Measurements from ENCODE around the gene ARHGEF33.

ARHGEF33 gene

DNA sequence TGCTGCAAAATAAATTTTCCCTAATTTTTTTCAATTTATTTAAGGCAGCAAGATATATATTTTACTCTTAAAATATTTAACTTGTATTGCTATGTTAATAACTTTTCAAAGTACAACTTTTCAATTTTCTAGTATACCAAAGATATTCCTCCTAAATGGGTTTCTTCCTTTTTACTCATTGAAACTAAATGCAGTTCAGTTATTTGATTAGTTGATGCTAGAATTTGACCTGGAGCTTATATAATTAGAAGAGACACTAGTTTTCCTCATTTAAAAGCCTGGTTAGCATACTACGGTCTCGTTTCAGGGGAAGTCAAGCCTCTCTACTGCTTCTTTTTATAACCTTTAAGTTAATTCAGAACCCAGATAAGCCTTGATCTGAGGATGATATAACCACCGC is at the start of gene ARHGEF33:
Gene ARHGEF33 (plus strand): TSS at position 301 of the 400 bp plus-strand sequence. CDS start 29,573 bp downstream, outside the sequence.
- DNase-seq (ENCODE audit: low read depth): no peak

DNA sequence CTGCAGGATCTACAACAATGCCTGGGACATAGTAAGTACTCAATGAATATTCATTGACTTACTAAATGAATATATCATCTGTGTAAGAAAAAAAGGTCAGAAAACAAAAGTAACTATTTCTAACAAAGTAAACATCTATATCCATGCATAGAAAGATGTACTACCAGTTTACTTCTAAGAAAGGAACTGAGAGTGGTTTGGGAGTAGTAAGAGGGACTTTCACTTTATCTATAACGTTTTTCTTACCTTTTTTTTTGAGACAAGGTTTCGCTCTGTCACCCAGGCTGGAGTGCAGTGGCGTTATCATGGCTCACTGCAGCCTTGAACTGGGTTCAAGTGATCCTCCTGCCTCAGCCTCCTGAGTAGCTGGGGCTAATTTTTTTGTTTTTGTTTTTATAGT is 39.6 kb upstream of the ARHGEF33 start:
- no peak for DNase-seq (ENCODE audit: low read depth)

DNA sequence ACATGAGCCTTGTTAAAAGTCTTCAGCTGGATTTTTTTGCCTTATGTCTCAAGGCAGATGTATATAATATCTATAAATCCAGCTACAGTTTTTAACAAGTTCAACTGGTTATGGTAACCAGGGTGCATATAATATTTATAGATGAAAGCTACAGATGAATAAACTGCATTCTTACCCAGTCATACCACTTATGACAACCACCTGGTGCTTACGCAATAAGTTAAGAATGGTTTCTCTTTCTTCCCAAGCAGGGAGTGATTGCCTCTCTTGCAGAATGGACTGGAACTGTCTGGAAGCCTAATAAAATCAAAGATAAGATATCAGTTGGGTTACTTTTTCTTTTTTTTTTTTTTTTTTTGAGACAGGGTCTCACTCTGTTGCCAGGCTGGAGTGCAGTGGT is 33.5 kb upstream of the ARHGEF33 start:
- no peak for DNase-seq (ENCODE audit: low read depth)

DNA sequence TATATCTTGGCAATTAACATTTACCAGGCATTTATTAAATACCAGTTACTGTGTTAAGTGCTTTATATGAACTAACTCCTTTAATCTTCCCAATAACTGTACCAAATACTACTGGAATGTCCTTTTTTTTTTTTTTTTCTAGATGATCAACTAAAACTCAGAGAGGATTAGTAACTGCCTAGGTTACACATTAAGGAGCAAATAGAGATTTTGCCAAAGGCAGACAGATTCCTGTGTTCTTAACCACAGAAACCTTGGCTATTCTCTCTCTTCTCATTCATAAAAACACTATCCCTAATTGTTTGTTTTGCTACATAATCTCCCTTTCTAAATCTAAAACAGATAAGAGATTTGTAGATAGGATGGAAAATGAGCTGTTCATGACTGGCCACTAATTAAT is 27.2 kb upstream of the ARHGEF33 start:
- no peak for DNase-seq (ENCODE audit: low read depth)

DNA sequence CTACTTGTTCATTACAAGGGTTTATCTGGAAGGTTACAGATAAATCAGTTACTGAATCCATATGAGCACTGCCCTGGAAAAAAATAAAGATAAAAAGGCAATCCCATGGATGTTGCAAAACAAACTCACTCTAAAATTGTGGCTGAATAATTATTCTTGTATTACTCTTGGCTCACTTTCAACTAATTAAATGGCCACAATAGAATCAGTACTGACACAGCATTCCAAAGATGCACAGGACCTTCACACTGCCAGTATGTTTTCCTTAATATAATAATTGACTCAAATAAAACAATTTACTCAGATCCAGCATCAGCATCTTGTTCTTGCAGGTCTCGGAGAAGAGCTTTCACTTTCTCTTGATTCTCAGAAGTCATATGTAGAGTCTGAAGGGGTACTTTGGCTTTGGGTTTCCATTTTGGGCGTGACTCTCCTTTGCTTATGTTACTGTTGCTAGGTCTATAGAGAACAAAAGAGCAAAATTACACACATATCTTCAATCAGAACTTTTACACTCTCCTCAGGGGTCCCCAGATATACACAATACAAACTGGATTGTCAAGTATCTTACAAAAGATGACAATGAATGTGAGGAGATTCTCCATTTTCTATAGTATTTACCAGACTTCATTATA is 26.5 kb upstream of the ARHGEF33 start:
- no peak for DNase-seq (ENCODE audit: low read depth)

DNA sequence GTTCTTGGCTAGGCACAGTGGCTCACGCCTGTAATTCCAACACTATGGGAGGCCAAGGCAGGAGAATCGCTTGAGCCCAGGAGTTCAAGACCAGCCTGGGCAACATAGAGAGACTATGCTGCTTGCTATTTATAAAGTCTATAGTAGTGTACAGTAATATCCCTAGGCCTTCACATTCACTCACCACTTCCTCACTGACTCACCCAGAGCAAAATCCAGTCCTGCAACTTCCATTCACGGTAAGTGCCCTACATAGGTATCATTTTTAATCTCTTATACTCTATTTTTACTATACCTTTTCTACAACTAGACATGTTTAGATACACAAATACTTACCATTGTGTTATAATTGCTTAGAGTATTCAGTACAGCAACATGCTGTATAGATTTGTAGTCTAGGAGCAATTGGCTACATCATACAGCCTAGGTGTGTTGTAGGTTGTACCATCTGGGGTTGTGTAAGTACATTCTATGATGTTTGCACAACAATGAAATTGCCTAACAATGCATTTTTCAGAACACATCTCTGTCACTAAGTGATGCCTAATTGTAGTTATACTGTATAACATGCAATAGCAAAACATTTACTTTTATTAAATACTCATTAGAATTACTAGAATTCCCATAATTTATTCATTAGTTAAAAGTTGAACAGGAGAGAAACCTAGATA is 22.8 kb upstream of the ARHGEF33 start:
- DNase-seq (ENCODE audit: low read depth): no peak

DNA sequence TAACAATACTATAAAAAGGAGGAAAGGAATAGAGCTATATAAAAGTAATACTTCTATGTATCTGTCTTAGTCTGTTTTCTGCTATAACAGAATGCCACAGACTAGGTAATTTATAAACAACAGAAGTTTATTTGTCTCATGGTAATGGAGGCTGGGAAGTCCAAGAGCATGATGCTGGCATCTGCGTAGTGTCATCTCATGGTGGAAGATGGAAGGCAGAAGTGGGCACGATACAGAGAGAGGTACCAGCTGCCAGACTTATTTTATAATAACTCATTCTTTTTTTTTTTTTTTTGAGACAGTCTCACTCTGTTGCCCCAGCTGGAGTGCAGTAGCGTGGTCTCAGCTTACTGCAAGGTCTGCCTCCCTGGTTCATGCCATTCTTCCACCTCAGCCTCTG is 18.2 kb upstream of the ARHGEF33 start:
- DNase-seq (ENCODE audit: low read depth): no peak

DNA sequence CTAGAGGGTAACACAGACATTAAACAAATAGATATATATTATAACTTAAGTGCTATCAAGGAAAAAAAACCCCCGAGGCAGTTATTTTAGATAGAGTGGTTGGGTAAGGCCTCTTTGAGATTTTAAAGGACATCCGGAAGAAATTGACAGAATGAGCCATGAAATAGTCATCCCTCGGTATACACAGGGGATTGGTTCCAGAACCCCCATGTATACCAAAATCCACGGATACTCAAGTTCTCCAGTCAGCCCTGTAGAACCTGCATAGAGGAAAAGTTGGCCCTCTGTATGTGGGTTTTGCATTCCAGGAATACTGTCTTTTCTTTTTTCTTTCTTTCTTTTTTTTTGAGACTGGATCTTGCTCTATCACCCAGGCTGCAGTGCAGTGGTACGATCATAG is 15.9 kb upstream of the ARHGEF33 start:
- no peak for DNase-seq (ENCODE audit: low read depth)

DNA sequence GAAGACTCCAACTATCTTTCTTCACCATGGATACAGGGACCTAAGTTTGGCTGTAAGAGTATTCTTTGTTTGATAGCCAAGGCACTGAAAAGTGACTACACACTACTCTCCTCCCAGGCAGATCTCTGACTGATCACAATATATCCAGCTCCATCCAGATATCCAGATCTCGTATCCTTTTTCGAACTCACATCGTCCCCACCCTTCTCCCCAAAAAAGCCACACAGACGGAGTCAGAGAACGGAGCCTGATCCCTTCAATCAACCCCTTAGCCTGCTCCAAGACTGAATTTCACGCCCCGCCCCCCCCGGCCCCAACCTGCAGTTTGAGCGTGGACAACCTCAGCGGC is 14.5 kb upstream of the ARHGEF33 start:
- DNase-seq (ENCODE audit: low read depth): no peak

DNA sequence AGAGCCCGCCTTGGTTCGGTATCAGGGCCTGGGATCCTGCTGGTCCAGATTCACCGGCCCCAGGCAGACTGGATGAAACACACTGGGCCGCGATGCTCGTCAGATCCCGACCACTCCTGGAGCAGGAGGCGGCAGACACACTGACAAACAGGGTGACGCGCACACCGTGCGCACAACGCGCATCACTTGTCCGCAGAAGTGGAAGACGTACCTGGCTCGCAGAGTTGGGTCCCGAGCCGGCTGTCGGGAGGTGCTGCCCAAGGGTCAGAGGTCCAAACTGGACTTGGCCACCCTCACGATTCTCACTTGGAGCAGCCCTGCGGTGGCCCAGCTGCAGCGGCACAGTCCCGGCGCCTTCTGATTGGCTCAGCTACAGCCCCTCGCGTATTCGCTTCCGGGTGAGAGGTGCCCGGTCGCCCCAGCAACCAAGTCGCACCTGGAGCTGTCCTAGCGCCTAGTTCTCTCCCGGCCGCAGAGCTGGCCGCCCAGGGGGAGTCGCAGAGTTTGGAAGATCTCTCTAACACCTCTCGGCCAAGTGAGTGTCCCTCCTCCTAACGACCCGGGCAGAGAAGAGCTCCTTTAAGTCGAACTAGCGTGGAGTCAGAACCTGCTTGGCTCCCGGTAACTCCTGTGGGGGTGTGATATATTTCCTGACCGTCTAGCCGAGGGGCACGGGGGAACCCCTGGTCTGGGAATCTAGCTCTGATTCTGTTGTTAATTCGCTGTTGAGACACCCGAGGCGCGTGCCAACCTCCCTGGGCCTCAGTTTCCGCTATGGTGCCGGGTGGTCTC is 13.9 kb upstream of the ARHGEF33 start, which contains the start of the genes DHX57 and MORN2:
Gene DHX57 (minus strand): TSS at position 359 of the 792 bp plus-strand sequence. CDS start 7,529 bp downstream, outside the sequence.
Gene MORN2 (plus strand): TSS at position 401 of the 792 bp plus-strand sequence.
- peak; percentile 72 for DNase-seq (ENCODE audit: low read depth)

DNA sequence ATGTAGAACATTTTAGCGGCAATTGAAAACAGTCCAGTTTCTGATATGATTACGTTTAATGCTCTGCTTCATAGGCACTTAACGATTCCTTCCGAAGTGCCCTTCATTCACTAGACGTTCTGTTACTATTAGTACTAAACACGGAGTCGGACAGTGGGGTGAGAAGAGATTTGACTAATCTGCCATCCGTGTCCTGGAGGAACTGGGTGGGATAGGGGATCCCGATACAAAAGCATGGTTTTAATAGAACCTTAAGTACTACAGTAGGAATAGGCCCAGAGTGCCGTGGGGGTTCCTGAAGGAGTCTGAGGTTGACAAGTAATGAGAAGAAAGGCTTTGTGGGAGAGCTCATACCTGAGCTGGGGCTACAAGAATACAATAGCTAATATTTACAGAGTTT is 13.3 kb upstream of the ARHGEF33 start:
- DNase-seq (ENCODE audit: low read depth): no peak

DNA sequence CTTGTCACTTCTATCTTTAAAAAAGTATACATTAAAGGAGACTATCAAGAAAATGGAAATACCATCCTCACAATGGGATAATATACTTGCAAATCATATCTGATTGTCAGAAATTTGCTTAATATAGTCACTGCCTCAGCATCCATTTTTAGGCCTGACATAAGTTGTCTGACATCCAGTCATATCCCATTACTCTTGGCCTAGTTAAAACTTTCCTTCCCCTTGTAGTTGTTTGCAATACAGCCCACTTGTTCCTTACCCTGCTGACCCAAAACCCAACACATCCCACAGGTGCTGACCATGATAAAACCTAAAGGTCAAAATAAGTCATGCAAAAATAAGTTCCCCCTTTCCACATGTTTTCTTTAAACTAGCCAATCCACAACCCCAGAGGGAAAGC is 3.6 kb upstream of the ARHGEF33 start:
- DNase-seq (ENCODE audit: low read depth): no peak

DNA sequence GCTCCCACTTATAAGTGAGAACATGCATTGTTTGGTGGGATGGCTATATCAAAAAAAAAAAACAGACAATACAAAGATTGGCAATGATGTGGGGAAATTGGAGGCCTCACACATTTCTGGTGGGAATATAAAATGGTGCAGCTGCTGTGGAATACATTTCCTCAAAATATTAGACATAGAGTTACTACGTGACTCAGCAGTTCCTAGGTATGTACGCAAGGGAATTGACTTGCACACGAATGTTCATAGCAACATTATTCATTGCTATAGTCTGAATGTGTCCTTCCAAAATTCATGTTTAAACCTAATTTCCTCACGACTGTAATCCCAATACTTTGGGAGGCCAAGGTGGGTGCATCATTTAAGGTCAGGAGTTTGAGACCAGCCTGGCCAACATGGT is 2.3 kb upstream of the ARHGEF33 start:
- no peak for DNase-seq (ENCODE audit: low read depth)

DNA sequence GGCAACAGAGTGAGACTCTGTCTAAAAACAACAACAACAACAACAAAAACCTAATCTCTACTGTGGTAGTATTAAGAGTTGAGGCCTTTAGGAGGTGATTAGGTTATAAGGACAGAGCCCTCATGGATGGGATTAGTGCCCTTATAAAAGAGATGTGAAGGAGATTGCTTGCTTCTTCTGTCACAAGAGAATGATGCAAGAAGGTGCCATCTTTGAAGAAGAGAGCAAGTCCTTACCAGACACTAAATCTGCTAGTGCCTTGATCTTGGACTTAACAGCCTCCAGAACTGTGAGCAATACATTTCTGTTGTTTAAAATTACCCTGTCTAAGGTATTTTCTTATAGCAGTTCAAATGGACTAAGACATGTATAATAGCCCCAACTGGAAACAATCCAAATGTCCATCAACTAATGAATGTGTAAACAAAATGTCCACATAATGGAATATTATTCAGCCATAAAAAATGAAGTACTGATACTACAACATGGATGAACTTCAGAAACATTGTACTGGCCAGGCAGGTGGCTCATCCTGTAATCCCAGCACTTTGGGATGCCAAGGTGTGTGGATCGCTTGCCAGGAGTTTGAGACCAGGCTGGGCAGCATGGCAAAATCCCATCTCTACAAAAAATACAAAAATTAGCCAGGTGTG is 1.6 kb upstream of the ARHGEF33 start:
- DNase-seq (ENCODE audit: low read depth): no peak

DNA sequence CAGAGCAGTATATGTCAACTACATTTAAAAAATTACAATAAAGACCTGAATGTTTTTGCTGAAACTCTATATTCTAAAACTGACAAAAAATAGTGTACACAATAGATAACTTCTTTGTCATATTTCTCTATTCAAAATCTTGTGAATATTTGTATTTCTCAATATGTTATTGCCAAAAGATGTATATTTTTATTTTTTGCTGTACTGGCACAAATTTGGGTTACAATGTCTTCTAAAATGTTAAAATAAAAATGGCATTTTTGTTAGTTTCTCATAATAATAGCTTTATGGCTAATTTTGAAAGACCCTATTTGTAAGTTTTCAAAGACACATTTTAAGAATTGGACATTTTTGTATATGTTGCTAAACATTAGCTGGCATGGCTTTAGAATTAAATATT is 630 bp upstream of the ARHGEF33 start:
- DNase-seq (ENCODE audit: low read depth): no peak

DNA sequence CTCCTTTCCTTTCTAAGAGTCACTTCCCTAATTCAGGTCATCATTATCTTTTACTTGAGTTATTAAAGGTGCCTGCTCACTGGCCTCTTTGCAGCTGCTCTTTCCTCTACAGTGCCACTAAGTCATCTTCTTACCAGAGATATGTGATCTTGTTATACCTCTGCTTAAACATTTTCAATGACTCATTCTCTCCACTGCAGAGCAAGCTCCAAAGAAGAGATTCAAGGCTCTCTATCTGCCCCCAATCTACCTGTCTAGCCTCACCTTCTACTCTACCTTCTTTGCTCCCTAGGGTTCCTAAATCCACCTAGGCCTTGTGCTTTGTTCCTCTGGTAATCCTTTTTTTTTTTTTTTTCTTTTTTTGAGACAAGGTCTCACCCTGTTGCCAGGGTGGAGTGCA is 3.1 kb downstream of the ARHGEF33 start:
- no peak for DNase-seq (ENCODE audit: low read depth)

DNA sequence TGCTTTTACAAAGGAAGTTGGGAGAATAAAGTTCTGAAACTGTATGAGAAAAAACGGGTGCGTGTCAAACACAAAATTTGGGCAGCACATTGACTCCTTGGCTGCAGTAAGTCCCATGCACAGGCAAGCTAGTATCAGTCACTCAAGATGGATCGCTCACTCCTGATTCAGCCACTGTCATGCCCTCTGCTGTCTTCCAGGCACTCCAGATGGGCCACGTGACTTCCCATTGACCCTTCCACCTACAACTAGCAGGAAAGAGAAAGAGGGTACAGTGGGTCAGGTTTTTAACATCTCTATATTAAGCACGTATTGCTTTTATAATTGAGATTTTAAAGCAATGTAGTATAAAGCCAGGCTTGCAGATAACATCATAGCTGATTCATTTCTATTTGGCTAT is 8.6 kb downstream of the ARHGEF33 start:
- DNase-seq (ENCODE audit: low read depth): no peak

DNA sequence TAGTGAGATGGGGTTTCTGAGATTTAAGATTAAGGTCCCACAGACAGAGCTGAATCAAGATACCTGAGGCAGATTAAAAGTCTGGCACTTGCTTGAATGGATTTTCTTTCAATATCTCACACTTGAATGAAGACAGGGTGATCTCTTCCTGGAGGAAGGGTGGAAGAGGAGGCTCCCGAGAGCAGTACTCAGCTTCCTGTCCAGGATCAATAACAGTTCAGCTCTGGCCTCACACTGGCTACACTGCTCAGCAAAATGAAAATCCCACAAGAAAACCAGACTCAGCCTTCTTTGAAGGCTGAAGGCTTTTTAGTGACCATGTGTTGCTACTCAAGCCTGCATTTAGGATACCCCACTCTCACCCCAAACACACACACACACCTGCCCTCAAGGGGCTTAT is 11.1 kb downstream of the ARHGEF33 start:
- no peak for DNase-seq (ENCODE audit: low read depth)

DNA sequence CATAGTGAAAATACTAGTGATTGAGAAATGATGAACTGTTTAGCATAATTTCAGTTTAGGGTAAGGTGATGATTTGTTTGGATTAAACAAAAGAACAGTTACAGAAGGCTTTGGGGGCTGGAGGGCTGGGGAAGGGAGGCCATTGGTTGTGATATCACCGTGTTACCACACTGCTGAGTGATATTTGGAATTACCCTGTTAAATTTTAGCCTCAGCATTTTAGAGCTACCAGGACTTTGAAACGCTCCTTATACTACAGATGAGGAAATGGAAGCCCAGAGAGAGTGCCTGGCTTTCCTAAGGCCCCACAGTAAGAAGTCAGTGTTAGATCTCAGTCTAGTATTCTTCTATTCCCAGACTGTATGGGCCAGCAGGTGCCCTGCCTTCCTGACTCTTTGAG is 15.6 kb downstream of the ARHGEF33 start:
- DNase-seq (ENCODE audit: low read depth): no peak

DNA sequence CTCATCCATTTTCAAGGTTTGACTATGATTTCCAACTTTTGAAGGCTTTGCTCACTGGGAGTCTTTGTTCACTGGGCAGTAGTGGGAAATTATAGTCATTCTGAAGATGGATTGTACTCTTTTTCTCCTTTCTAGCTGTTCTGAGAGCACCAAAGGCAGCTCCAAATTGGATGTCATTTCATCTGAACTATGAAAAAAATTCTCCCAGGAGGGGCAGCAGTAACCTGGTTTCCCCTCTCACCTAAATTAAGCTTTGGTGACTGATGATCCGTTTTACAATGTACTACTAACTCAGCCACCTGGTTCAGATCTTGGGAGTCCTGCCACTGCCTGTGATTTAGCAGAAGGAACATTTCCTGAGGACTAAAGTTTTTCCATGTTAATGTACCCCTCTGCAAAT is 17.6 kb downstream of the ARHGEF33 start:
- DNase-seq (ENCODE audit: low read depth): no peak

DNA sequence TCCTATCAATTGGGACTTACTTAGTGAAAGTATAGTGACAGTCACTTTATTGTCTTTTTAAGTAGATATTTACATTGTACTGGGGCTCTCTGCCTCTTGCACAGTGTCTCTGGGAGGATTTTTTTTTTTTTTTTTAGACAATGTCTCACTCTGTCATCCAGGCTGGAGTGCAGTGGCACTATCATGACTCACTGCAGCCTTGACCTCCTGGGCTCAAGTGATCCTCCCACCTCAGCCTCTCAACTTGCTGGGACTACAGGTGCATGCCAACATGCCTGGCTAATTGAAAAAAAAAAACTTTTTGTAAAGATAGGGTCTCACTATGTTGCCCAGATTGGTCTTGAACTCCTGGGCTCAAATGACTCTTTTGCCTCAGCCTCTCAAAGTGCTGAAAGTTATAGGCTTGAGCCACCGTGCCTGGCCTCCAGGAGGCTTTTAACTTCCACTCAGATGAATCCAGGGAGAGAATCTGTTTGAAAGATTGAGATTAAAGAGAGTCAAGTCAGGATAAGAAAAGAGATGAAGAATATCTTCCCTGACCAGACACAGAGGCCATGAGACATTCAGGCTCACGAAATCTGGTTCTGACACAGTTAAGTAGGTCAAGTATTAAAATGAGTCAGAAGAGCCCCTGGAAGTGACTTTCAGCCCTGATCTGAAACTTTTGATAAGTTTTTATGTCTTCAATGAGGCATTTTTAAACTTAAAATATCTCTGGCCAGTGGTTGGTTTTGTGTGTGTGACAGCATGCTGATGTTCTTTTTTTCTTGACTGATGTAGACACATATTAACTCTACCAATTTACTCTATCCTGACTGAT is 18.3 kb downstream of the ARHGEF33 start:
- no peak for DNase-seq (ENCODE audit: low read depth)

DNA sequence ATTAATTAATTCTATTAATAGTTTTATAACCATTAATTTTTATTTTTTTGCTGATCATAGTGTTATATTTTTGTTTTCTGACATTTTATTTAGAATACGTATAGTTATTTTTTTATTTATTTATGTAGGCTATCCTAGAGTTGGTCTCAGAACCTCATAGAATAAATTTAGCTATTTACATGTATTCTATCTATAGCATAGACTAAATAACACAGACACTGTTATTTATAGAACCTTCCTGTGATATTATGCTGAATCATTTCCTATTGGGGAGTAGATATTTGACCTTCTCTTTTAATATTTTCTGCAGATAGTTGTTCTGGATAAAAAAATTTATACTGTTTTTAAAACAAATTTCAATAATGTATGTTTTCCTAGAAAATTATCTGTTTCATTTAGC is 20.2 kb downstream of the ARHGEF33 start:
- DNase-seq (ENCODE audit: low read depth): no peak

Data from activated T-cell treated with anti-CD3 and anti-CD28 coated beads for 24 hours (primary cell).